ENCODE measurements around the gene LRCH3.
"Not testable (repeated sequence)": the region's sequence is repeated elsewhere in the genome, so short reads cannot be mapped to it uniquely, and the experiment has no call there.

LRCH3 gene

GRCh38 chr3:197882586-197882985, 91.5 kb downstream of the LRCH3 start:
- Mint-ChIP-seq H3K27me3 (no peaks in the 10 kb centered on the region), H3K27ac (no peak overlapping the region), H3K36me3 (peaks cover 6% of the 10 kb centered on the region), H3K4me3 (no peak overlapping the region), H3K9me3 (no peaks in the 10 kb centered on the region), H3K4me1 (peaks cover 4% of the 10 kb centered on the region)

DNA sequence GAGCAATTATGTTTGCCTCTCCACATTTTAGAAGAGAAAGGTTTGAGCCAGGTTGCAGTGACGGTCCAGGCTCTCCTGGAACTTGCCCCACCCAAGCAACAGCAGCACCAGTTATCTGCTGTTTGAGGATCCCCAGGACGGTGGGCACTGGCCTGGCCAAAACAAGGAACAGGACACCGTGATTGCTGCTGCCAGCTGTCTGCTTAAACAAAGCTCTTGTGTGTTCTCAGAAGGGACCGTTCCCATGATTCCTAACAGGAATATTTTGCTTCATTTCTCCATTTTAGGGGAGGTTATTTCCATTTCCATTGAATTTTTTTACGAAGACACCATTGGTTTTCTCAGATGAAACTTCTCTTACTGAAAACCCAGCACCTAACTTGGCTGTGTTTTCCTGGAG, 92.5 kb downstream of the LRCH3 start:
- Mint-ChIP-seq H3K27ac (peak overlapping the region; percentile 5), H3K4me1 (peaks cover 4% of the 10 kb centered on the region), H3K4me3 (no peak overlapping the region), H3K27me3 (no peaks in the 10 kb centered on the region), H3K9me3 (no peaks in the 10 kb centered on the region), H3K36me3 (peaks cover 6% of the 10 kb centered on the region)

DNA sequence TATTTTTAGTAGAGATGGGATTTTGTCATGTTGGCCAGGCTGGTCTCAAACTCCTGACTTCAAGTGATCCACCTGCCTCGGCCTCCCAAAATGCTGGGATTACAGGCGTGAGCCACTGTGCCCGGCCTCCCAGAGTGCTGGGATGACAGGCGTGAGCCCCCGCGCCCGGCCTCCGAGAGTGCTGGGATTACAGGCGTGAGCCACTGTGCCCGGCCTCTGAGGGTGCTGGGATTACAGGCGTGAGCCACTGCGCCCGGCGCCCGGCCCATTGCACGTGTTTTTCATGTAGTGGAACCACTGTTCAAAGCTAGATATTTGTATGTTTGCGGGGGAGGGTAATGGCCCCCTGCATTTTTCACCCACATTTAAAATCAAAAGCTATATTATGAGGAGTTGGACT, 93.3 kb downstream of the LRCH3 start:
- not testable (repeated sequence) for H3K27me3 Mint-ChIP-seq, H3K9me3 Mint-ChIP-seq, H3K36me3 Mint-ChIP-seq, H3K4me3 Mint-ChIP-seq, H3K27ac Mint-ChIP-seq
- peaks cover 11% of the 10 kb centered on the region for H3K4me1 Mint-ChIP-seq

DNA sequence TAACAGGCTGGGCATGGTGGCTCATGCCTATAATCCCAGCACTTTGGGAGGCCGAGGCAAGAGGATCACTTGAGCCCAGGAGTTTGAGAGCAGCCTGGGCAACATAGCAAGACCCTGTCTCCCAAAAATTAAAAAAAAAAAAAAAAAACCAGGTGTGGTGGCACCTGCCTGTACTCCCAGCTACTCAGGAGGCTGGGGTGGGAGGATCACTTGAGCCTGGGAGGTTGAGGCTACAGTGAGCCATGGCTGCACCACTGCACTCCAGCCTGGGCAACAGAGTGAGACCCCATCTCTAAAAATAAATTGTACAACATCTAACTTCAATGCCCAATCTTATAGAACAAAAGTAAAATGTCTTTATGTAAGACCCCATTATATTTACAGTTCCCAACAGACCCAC, 95.0 kb downstream of the LRCH3 start:
- H3K36me3 Mint-ChIP-seq, H3K9me3 Mint-ChIP-seq, H3K27me3 Mint-ChIP-seq, H3K4me3 Mint-ChIP-seq: not testable (repeated sequence)
- H3K27ac Mint-ChIP-seq: peak overlapping the region; percentile 30
- H3K4me1 Mint-ChIP-seq: peaks cover 12% of the 10 kb centered on the region

DNA sequence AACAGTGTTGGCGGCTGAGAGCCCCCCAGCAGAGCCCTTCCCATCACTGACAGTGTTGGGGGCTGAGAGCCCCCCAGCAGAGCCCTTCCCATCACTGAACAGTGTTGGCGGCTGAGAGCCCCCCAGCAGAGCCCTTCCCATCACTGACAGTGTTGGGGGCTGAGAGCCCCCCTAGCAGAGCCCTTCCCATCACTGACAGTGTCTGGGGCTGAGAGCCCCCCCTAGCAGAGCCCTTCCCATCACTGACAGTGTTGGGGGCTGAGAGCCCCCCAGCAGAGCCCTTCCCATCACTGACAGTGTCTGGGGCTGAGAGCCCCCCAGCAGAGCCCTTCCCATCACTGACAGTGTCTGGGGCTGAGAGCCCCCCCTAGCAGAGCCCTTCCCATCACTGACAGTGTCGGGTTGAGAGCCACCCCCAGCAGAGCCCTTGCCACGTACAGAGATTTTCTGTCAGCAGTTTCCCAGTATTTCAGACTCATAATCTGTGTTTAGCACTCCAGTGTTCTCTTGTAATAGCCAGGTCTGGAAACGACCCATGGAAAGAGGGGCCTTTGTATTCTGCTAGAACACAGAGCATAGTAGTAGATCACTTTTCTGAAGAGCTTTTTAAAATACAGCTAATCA, 96.5 kb downstream of the LRCH3 start:
- H3K4me3 Mint-ChIP-seq, H3K9me3 Mint-ChIP-seq, H3K27ac Mint-ChIP-seq, H3K4me1 Mint-ChIP-seq, H3K27me3 Mint-ChIP-seq, H3K36me3 Mint-ChIP-seq: not testable (repeated sequence)

DNA sequence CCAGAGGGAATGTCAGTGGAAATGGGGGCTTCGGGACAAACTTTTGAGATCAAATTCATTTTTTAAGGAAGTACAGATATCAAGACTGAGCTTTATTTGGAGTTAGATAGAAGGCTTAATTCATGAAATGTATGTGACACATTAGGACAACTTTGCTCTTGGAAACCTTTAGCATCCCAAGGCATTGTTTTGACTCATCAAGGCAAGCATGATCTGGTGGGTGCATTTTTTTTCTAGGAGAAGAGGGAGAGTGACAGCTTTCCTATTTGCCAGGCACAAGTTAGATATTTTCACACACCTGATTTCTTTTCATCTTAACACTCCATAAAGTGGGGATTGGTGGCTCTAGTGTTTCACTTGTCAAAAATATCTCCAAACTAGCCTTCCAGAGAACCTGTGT, 97.5 kb downstream of the LRCH3 start:
- Mint-ChIP-seq H3K4me1 (peaks cover 8% of the 10 kb centered on the region), H3K9me3 (no peaks in the 10 kb centered on the region), H3K4me3 (no peak overlapping the region), H3K27ac (no peak overlapping the region), H3K27me3 (no peaks in the 10 kb centered on the region), H3K36me3 (peaks cover 2% of the 10 kb centered on the region)

DNA sequence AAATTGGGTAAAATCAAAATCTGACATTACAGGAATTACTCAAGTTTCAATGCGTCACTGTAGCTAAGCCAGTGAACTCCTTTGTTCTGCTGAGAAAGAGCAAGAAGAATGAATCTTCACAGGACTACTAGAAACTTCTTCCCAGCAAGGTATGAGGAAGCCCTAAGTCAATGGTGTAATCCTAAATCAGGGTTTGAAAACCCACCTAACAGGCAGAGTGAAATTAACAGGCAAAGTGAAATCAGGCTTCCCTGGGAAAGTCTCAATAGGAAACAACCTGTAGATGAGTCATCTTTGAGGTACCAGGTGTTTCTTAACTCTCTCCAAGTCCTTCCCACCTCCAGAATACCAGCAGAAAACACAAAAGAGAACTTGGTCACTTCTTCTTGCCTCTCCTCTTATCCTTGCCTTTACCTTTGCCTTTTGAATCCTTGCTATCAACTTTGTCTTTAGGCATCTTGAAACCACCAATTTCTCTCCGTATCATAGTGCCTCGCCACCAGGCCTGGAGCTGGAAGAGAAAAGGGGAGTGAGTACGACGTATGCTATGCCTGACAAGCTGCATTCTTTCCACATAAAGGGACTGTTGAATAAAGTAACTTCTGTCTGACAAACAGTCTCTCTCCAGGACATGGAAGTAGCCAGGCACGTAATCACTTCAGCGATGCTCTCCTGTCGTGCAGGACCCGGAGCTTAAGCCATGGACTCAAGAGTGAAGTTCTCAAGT, 98.3 kb downstream of the LRCH3 start:
- no peak overlapping the region for H3K4me3 Mint-ChIP-seq
- H3K9me3 Mint-ChIP-seq: no peaks in the 10 kb centered on the region
- H3K27ac Mint-ChIP-seq: no peak overlapping the region
- no peaks in the 10 kb centered on the region for H3K27me3 Mint-ChIP-seq
- peaks cover 8% of the 10 kb centered on the region for H3K4me1 Mint-ChIP-seq
- peaks cover 2% of the 10 kb centered on the region for H3K36me3 Mint-ChIP-seq

DNA sequence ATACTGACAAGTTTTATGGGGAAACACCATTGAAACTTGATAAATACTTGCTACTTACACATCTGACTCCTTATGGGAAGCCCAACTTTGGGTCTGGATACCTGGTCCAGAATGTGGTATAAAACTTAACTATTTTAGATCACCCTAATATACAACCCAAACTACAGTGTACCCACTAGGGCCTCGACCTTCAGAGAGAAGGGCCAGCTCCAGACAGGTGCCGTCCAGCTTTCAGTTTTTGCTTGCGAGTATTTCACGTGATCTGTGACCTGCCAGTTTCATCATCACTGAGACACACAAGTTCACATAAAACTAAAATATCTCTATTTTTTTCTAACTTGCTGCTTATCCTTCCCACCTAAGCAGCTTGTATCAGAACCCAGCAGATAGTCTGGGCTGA, 99.6 kb downstream of the LRCH3 start:
- Mint-ChIP-seq H3K27ac (no peak overlapping the region), H3K4me3 (no peak overlapping the region), H3K4me1 (peaks cover 8% of the 10 kb centered on the region), H3K27me3 (no peaks in the 10 kb centered on the region), H3K36me3 (peaks cover under 1% of the 10 kb centered on the region), H3K9me3 (no peaks in the 10 kb centered on the region)

DNA sequence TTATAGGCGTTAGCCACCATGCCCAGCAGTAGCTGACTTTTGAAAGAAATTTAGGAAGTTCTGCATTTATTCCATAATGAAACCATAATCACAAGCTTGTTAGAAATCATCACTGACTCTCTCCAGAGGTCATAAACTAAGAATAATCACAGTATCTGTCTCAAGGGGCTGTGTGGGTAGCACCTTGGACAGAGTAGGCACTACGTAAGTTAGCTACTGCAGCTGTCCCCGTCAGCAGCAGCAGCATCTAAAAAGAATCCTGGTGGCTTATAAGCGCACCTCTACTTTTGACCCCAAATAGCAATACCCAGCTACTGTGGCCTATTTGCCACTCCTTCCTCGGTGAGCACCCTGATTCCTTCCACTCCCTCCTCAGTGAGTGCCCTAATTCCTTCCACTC, 101.1 kb downstream of the LRCH3 start:
- no peaks in the 10 kb centered on the region for H3K9me3 Mint-ChIP-seq
- no peak overlapping the region for H3K27ac Mint-ChIP-seq
- H3K27me3 Mint-ChIP-seq: no peaks in the 10 kb centered on the region
- no peaks in the 10 kb centered on the region for H3K36me3 Mint-ChIP-seq
- H3K4me3 Mint-ChIP-seq: no peak overlapping the region
- H3K4me1 Mint-ChIP-seq: peaks cover 8% of the 10 kb centered on the region

- Mint-ChIP-seq H3K9me3 (no peaks in the 10 kb centered on the region), H3K4me1 (no peaks in the 10 kb centered on the region), H3K36me3 (peaks cover 2% of the 10 kb centered on the region), H3K27me3 (peaks cover 1% of the 10 kb centered on the region), H3K4me3 (no peak overlapping the region), H3K27ac (no peak overlapping the region)
Observed at GRCh38 chr3:197896421-197896820, 105.4 kb downstream of the LRCH3 start.

- Mint-ChIP-seq H3K27ac (no peak overlapping the region), H3K4me1 (peaks cover 3% of the 10 kb centered on the region), H3K36me3 (peaks cover 2% of the 10 kb centered on the region), H3K4me3 (no peak overlapping the region), H3K9me3 (no peaks in the 10 kb centered on the region), H3K27me3 (peaks cover 1% of the 10 kb centered on the region)
Observed at GRCh38 chr3:197899833-197900478, 108.9 kb downstream of the LRCH3 start.

DNA sequence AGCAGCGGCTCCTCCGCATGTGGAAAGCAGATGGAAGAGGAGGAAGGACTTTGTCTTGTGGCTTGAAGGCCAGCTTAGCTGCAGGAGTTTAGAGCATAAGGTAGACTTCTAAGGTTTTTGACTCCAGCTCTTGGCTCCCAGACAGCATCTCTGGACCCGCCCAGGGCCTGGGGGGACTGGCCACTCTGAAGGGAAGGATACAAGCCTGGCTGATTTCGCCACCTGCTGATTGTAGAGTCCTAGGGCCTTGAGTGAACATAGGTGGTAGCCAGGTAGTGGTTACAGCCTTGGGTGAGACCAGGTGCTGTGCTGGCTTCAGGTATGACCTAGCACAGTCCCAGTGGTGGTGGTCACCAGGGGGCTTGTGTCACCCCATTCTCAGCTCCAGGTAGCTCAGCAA, 110.6 kb downstream of the LRCH3 start:
- Mint-ChIP-seq H3K9me3 (no peaks in the 10 kb centered on the region), H3K27me3 (peaks cover 1% of the 10 kb centered on the region), H3K4me3 (no peak overlapping the region), H3K36me3 (peaks cover 2% of the 10 kb centered on the region), H3K4me1 (peaks cover 16% of the 10 kb centered on the region), H3K27ac (no peak overlapping the region)

DNA sequence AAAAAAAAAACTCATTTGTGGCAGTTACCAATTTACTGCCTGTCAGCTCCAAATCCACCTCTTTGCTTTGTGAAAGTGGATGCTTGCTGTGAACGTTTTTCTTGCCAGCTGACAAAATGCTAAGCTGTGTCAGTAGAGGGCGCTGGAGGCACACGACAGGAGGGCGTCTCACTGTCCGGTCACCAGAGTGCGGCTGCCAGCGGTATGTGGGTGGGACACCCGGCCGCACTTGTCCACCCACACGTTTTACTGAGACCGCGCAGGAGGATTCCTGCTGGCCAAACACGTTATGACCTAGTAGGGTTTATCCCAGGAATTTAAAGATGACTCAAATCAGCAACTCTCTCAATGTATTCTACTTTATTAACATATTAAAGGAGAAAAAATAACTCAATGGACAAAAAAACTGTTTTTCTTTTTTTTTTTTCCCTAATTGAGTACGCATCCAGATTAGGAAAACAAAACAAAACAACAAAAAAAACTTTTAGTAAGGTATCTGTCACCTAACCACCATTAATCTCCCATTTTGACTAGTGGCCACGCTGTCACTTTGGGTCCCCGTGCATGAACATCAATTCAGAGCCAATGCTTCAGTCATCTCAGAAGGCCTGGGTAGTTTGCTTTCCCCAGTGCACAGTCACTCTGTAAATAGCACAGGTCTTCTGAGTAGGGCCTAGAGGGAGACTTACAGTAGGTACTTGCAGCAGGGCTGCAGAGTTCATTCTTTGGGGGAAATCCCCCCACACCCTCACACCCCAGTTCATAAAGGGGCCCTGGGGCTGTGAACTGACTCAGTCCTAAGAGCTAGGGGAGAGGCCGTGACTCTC, 115.2 kb downstream of the LRCH3 start:
- Mint-ChIP-seq H3K27me3 (no peaks in the 10 kb centered on the region), H3K27ac (peak overlapping the region; percentile 75), H3K9me3 (no peaks in the 10 kb centered on the region), H3K36me3 (no peaks in the 10 kb centered on the region), H3K4me3 (peak overlapping the region; percentile 41), H3K4me1 (peaks cover 27% of the 10 kb centered on the region)

DNA sequence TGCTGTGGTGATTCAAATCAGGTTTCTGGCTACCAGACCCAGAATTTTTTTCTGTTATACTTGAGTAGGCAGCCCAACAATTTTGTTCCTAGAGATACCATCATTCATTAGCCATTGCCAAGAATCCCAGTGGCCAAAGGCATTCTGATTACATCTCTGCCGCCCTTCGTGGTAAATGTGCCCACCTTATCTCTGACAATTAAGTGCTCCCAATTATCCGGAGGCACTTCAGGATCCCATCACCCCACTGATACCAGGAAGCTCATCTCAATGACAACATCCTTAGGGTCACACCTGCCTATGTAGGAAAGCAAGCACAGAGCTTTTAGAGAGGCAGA, 115.8 kb downstream of the LRCH3 start:
- H3K4me3 Mint-ChIP-seq: peak overlapping the region; percentile 47
- no peaks in the 10 kb centered on the region for H3K36me3 Mint-ChIP-seq
- H3K4me1 Mint-ChIP-seq: peaks cover 27% of the 10 kb centered on the region
- H3K27me3 Mint-ChIP-seq: no peaks in the 10 kb centered on the region
- no peaks in the 10 kb centered on the region for H3K9me3 Mint-ChIP-seq
- peak overlapping the region; percentile 75 for H3K27ac Mint-ChIP-seq

DNA sequence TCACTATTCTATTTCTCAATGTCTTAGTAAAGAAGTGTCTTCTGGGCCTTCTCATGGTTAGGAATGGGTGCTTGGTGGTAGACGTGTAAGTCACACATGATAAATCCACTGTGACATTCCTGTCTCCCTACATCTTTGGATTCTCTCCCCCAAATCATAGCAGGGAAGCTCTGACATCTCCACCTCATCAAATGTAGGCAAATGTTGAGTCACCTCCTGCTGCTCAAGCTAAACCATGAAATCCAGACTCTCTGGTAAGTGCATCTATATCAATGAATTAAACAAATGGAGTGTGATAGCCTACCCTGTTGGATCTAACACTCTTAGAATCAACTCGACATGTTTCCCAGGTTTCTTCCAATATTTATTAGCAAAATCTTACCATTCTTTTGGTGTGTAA, 116.1 kb downstream of the LRCH3 start:
- Mint-ChIP-seq H3K4me3 (peak overlapping the region; percentile 47), H3K4me1 (peaks cover 27% of the 10 kb centered on the region), H3K27ac (peak overlapping the region; percentile 20), H3K36me3 (no peaks in the 10 kb centered on the region), H3K27me3 (no peaks in the 10 kb centered on the region), H3K9me3 (no peaks in the 10 kb centered on the region)

DNA sequence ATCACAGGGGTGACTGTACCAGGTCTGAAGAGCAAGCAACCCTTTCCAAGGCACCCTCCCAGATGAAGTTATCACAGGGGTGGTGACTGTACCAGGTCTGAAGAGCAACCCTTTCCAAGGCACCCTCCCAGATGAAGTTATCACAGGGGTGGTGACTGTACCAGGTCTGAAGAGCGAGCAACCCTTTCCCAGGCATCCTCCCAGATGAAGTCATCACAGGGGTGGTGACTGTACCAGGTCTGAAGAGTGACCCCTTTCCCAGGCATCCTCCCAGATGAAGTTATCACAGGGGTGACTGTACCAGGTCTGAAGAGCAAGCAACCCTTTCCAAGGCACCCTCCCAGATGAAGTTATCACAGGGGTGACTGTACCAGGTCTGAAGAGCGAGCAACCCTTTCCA, 117.5 kb downstream of the LRCH3 start:
- not testable (repeated sequence) for H3K4me3 Mint-ChIP-seq, H3K9me3 Mint-ChIP-seq, H3K27me3 Mint-ChIP-seq, H3K27ac Mint-ChIP-seq, H3K36me3 Mint-ChIP-seq
- H3K4me1 Mint-ChIP-seq: peaks cover 27% of the 10 kb centered on the region
